Transverse colon (tissue), 4 donors: Measurements from ENCODE around the gene MAPK4. TPM values are rescaled to one million over a fixed set of nuclear protein-coding genes. Genes with fewer than 3 reads are reported as not detected.
A peak's percentile ranks its signal among the peaks of the same experiment; 100 is the strongest.
"Not testable (repeated sequence)": the region's sequence is repeated elsewhere in the genome, so short reads cannot be mapped to it uniquely, and the experiment has no call there.

ENCODE experiments used
- DNase-seq: peaks from one replicate; pipeline ENCODE4 v3.0.0-alpha.2; 2019
- H3K27ac ChIP-seq, 4 donors: fragments of 200-600 bp; sonication (generic); 2 replicates each; pipeline ENCODE4 v1.5.1; 2016 to 2018; ENCODE audit warnings: inconsistent platforms in 4 of 4
- H3K27me3 ChIP-seq: fragments of 200-600 bp; sonication (generic); 2 replicates; pipeline ENCODE4 v1.5.1; 2017; ENCODE audit warnings: inconsistent platforms
- H3K36me3 ChIP-seq, 4 donors: fragments of 200-600 bp; sonication (generic); 2 replicates each; pipeline ENCODE4 v1.5.1; 2017 to 2019; ENCODE audit warnings: inconsistent platforms in 4 of 4
- H3K4me1 ChIP-seq, 4 donors: fragments of 200-600 bp; sonication (generic); 2 replicates each; pipeline ENCODE4 v1.5.1; 2017 to 2020; ENCODE audit warnings: inconsistent platforms in 4 of 4
- H3K4me3 ChIP-seq, 4 donors: fragments of 200-600 bp; sonication (generic); 1 replicate in 1 of 4; 2 replicates in 3 of 4; pipeline versions ENCODE4 v1.5.1 to v1.6.1; 2017 to 2019; ENCODE audit warnings: inconsistent platforms in 4 of 4
- H3K9me3 ChIP-seq, 2 donors: fragments of 200-600 bp; sonication (generic); 2 replicates each; pipeline ENCODE4 v1.5.1; 2017 to 2019; ENCODE audit warnings: inconsistent platforms in 2 of 2
- CTCF ChIP-seq, 5 experiments: fragments of 200-600 bp in 3 of 5; fragments of 450-650 bp in 2 of 5; sonication (generic) in 3 of 5; IDR thresholded peaks; 1 replicate in 2 of 5; 2 replicates in 3 of 5; pipeline ENCODE4 v1.5.1; 2016 to 2017; ENCODE audit warnings: antibody characterized with exemption in 5 of 5, inconsistent platforms in 3 of 5, mild to moderate bottlenecking in 2 of 5, moderate library complexity in 1 of 5
- EP300 ChIP-seq: sonication (generic); formaldehyde crosslinking; IDR thresholded peaks from one replicate; pipeline ENCODE4 v1.6.1; 2017; ENCODE audit warnings: antibody characterized with exemption, low read depth
- POLR2A ChIP-seq: fragments of 450-650 bp; IDR thresholded peaks from one replicate; pipeline ENCODE4 v1.6.1; 2016; ENCODE audit warnings: antibody characterized with exemption, mild to moderate bottlenecking, moderate library complexity
- POLR2AphosphoS5 ChIP-seq, 3 donors: sonication (generic); formaldehyde crosslinking; IDR thresholded peaks; one replicate each; pipeline ENCODE4 v1.6.1; 2016; ENCODE audit warnings: antibody characterized with exemption in 3 of 3
- WGBS, 2 donors: methylation state at CpG; one replicate each; pipeline ENCODE4 v1.1.5; 2018; ENCODE audit warnings: low coverage in 1 of 2; 5-methylcytosine and 5-hydroxymethylcytosine counted together
- in situ Hi-C, 4 donors: fragments of 200-750 bp; cut with MboI; loops; one replicate each; pipeline versions ENCODE4 v1.15.0 to v1.15.1; 2017; ENCODE audit warnings: low sequenced_read_pairs in 3 of 4, low pct_ligation_motif_present in 1 of 4, low pct_unique_long_range_greater_than_20kb in 1 of 4
- intact Hi-C: fragments of 100-400 bp; cut with DNase I; formaldehyde crosslinking; loops from one replicate; pipeline ENCODE4 v1.15.1; 2023; ENCODE audit warnings: low total_unique reads
- total RNA-seq, 4 donors: library from RNA; depleted of rRNA; stranded (reverse); fragments of >200 nt; gene quantifications; one replicate each; pipeline ENCODE4 v1.1.0, GENCODE V29; 2016

Gene MAPK4
- total RNA-seq, 4 donors from 2014 or later: 1.6 to 20.1 (median 5.7) TPM

GRCh38 chr18:50607378-50607926 is 47.6 kb downstream of the MAPK4 start:
- no peak overlapping the region for H3K4me3 ChIP-seq
- intact Hi-C loops: no loop called here
- no peaks in the 10 kb centered on the region for H3K36me3 ChIP-seq
- H3K27ac ChIP-seq: no peak overlapping the region
- TF ChIP-seq CTCF (IDR thresholded peaks at IDR 0.05) (no peak), POLR2A (no peak), EP300 (no peak), POLR2AphosphoS5 (IDR thresholded peaks at IDR 0.05) (no peak)
- H3K27me3 ChIP-seq: no peaks in the 10 kb centered on the region
- WGBS, 2 donors: 83 to 86% methylated on average over 2 to 5 of the region's 5 CpGs
- H3K4me1 ChIP-seq: no peaks in the 10 kb centered on the region
- DNase-seq: no peak
- in situ Hi-C loops: no loop called here
- no peaks in the 10 kb centered on the region for H3K9me3 ChIP-seq

GRCh38 chr18:50609171-50609570 is 49.3 kb downstream of the MAPK4 start:
- H3K4me1 ChIP-seq, H3K27ac ChIP-seq, H3K27me3 ChIP-seq, in situ Hi-C loops, DNase-seq, intact Hi-C loops, H3K9me3 ChIP-seq, H3K36me3 ChIP-seq, H3K4me3 ChIP-seq: not testable (repeated sequence)
- WGBS, 2 donors: 93 to 100% methylated on average over 1 to 26 of the region's 26 CpGs

GRCh38 chr18:50610349-50610748 is 50.5 kb downstream of the MAPK4 start:
- no peak for TF ChIP-seq POLR2A
- no peak for TF ChIP-seq EP300
- peak in 1 of 5 experiments; percentile 18 for TF ChIP-seq CTCF (IDR thresholded peaks at IDR 0.05)
- no peak for TF ChIP-seq POLR2AphosphoS5 (IDR thresholded peaks at IDR 0.05)
- intact Hi-C loops: no loop called here

GRCh38 chr18:50611529-50611941 is 51.6 kb downstream of the MAPK4 start:
- no peak for DNase-seq
- Histone ChIP-seq H3K4me3 (no peak overlapping the region), H3K27me3 (no peaks in the 10 kb centered on the region), H3K4me1 (no peaks in the 10 kb centered on the region), H3K27ac (no peak overlapping the region), H3K36me3 (no peaks in the 10 kb centered on the region), H3K9me3 (peaks cover 0 to 3% of the 10 kb centered on the region in 2 donors)
- in situ Hi-C loops (no loop called here), intact Hi-C loops (no loop called here)
- 59 to 60% methylated on average over 1 to 5 of the region's 5 CpGs for whole genome bisulfite sequencing, 2 donors
- TF ChIP-seq EP300 (no peak), CTCF (IDR thresholded peaks at IDR 0.05) (no peak), POLR2AphosphoS5 (IDR thresholded peaks at IDR 0.05) (no peak), POLR2A (no peak)

More at GRCh38 chr18:50610349-50610748, 50.5 kb downstream of the MAPK4 start:
- in situ Hi-C loops: no loop called here
- 81 to 88% methylated on average over 3 to 4 of the region's 4 CpGs for WGBS, 2 donors
- H3K27ac ChIP-seq: no peak overlapping the region
- H3K4me1 ChIP-seq: no peaks in the 10 kb centered on the region
- H3K27me3 ChIP-seq: no peaks in the 10 kb centered on the region
- DNase-seq: no peak
- H3K9me3 ChIP-seq: peaks cover 0 to 3% of the 10 kb centered on the region in 2 donors
- H3K4me3 ChIP-seq: no peak overlapping the region
- no peaks in the 10 kb centered on the region for H3K36me3 ChIP-seq

- TF ChIP-seq EP300 (no peak), POLR2AphosphoS5 (IDR thresholded peaks at IDR 0.05) (no peak), CTCF (IDR thresholded peaks at IDR 0.05) (no peak), POLR2A (no peak)
- no peaks in the 10 kb centered on the region for H3K27me3 ChIP-seq
- 86 to 90% methylated on average over 2 to 5 of the region's 5 CpGs for WGBS, 2 donors
- H3K27ac ChIP-seq: no peak overlapping the region
- peaks cover 0 to under 1% (median 0%) of the 10 kb centered on the region in 4 donors for H3K4me1 ChIP-seq
- no peak overlapping the region for H3K4me3 ChIP-seq
- in situ Hi-C loops: no loop called here
- H3K36me3 ChIP-seq: no peaks in the 10 kb centered on the region
- no peak for DNase-seq
- peaks cover 0 to 3% of the 10 kb centered on the region in 2 donors for H3K9me3 ChIP-seq
- intact Hi-C loops: no loop called here
Measured at GRCh38 chr18:50614838-50615237, 55.0 kb downstream of the MAPK4 start.
